Liver (tissue), 3 donors: ENCODE data around the gene AIG1.

Experiments
- FOXA1 ChIP-seq: IDR thresholded peaks from 2 replicates; pipeline ENCODE4 v1.6.1; 2016; ENCODE audit warnings: antibody characterized with exemption
- GABPA ChIP-seq, 2 donors: IDR thresholded peaks in 1 of 2; conservative IDR thresholded peaks in 1 of 2; 2 replicates each; pipeline ENCODE4 v1.6.1; 2016; ENCODE audit warnings: antibody characterized with exemption in 2 of 2, mild to moderate bottlenecking in 1 of 2, moderate library complexity in 1 of 2
- HNF4A ChIP-seq, 2 donors: conservative IDR thresholded peaks; 2 replicates each; pipeline ENCODE4 v1.6.1; 2016; ENCODE audit warnings: antibody characterized with exemption in 2 of 2, mild to moderate bottlenecking in 2 of 2
- JUND ChIP-seq, 2 donors: IDR thresholded peaks; 2 replicates each; pipeline ENCODE4 v1.6.1; 2016; ENCODE audit warnings: antibody characterized with exemption in 2 of 2
- MAX ChIP-seq: IDR thresholded peaks from 2 replicates; pipeline ENCODE4 v1.6.1; 2016; ENCODE audit warnings: antibody characterized with exemption
- RAD21 ChIP-seq, 2 donors: IDR thresholded peaks; 2 replicates each; pipeline ENCODE4 v1.6.1; 2016; ENCODE audit warnings: antibody characterized with exemption in 2 of 2, mild to moderate bottlenecking in 2 of 2
- RXRA ChIP-seq, 2 donors: IDR thresholded peaks; 2 replicates each; pipeline ENCODE4 v1.6.1; 2017 to 2018; ENCODE audit warnings: antibody characterized with exemption in 2 of 2, mild to moderate bottlenecking in 1 of 2
- SP1 ChIP-seq: IDR thresholded peaks from 2 replicates; pipeline ENCODE4 v1.6.1; 2018; ENCODE audit warnings: antibody characterized with exemption, mild to moderate bottlenecking
- TAF1 ChIP-seq: conservative IDR thresholded peaks from 2 replicates; pipeline ENCODE4 v1.6.1; 2016; ENCODE audit warnings: antibody characterized with exemption, mild to moderate bottlenecking
- YY1 ChIP-seq: IDR thresholded peaks from 2 replicates; pipeline ENCODE4 v1.6.1; 2016; ENCODE audit warnings: antibody characterized with exemption, mild to moderate bottlenecking
- TF ChIP-seq, protein P1 (sequence below): fragments of 150-350 bp; IDR thresholded peaks from 2 replicates; pipeline ENCODE4 v1.5.1; 2017; ENCODE audit warnings: improper control_type of control experiment, low read depth, low read length; ENCODE audit not compliant: missing input control
- TF ChIP-seq, protein P2 (sequence below): IDR thresholded peaks from 2 replicates; pipeline ENCODE4 v1.6.1; 2016; ENCODE audit warnings: antibody characterized with exemption, mild to moderate bottlenecking
- TF ChIP-seq, protein P3 (sequence below): IDR thresholded peaks from 2 replicates; pipeline ENCODE4 v1.6.1; 2016; ENCODE audit warnings: antibody characterized with exemption
- donor health status: healthy.
- donor health status: healthy.

- TF ChIP-seq, protein P1, sequence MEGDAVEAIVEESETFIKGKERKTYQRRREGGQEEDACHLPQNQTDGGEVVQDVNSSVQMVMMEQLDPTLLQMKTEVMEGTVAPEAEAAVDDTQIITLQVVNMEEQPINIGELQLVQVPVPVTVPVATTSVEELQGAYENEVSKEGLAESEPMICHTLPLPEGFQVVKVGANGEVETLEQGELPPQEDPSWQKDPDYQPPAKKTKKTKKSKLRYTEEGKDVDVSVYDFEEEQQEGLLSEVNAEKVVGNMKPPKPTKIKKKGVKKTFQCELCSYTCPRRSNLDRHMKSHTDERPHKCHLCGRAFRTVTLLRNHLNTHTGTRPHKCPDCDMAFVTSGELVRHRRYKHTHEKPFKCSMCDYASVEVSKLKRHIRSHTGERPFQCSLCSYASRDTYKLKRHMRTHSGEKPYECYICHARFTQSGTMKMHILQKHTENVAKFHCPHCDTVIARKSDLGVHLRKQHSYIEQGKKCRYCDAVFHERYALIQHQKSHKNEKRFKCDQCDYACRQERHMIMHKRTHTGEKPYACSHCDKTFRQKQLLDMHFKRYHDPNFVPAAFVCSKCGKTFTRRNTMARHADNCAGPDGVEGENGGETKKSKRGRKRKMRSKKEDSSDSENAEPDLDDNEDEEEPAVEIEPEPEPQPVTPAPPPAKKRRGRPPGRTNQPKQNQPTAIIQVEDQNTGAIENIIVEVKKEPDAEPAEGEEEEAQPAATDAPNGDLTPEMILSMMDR: no peak
- TF ChIP-seq TAF1 (no peak), MAX (no peak), FOXA1 (no peak), RAD21 (IDR thresholded peaks at IDR 0.05) (no peak), HNF4A (conservative IDR thresholded peaks at IDR 0.05) (no peak), YY1 (no peak), SP1 (no peak), JUND (IDR thresholded peaks at IDR 0.05) (no peak), GABPA (IDR thresholded peaks at IDR 0.05 in 1 of 2, conservative IDR thresholded peaks at IDR 0.05 in 1 of 2) (no peak), RXRA (IDR thresholded peaks at IDR 0.05) (no peak)
- TF ChIP-seq, protein P2, sequence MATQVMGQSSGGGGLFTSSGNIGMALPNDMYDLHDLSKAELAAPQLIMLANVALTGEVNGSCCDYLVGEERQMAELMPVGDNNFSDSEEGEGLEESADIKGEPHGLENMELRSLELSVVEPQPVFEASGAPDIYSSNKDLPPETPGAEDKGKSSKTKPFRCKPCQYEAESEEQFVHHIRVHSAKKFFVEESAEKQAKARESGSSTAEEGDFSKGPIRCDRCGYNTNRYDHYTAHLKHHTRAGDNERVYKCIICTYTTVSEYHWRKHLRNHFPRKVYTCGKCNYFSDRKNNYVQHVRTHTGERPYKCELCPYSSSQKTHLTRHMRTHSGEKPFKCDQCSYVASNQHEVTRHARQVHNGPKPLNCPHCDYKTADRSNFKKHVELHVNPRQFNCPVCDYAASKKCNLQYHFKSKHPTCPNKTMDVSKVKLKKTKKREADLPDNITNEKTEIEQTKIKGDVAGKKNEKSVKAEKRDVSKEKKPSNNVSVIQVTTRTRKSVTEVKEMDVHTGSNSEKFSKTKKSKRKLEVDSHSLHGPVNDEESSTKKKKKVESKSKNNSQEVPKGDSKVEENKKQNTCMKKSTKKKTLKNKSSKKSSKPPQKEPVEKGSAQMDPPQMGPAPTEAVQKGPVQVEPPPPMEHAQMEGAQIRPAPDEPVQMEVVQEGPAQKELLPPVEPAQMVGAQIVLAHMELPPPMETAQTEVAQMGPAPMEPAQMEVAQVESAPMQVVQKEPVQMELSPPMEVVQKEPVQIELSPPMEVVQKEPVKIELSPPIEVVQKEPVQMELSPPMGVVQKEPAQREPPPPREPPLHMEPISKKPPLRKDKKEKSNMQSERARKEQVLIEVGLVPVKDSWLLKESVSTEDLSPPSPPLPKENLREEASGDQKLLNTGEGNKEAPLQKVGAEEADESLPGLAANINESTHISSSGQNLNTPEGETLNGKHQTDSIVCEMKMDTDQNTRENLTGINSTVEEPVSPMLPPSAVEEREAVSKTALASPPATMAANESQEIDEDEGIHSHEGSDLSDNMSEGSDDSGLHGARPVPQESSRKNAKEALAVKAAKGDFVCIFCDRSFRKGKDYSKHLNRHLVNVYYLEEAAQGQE: no peak
- TF ChIP-seq, protein P3, sequence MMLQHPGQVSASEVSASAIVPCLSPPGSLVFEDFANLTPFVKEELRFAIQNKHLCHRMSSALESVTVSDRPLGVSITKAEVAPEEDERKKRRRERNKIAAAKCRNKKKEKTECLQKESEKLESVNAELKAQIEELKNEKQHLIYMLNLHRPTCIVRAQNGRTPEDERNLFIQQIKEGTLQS: no peak
Observed at GRCh38 chr6:143248359-143248758, 187.7 kb downstream of the AIG1 start.
